Measurements from ENCODE around the gene SKOR1. TPM values are rescaled to one million over a fixed set of nuclear protein-coding genes. Genes with fewer than 3 reads are reported as not detected.

Gene SKOR1
- total and polyA plus RNA-seq, 2 of the 13 experiments (the other 11 are each of a cell fraction or from before 2014, with no cell fraction given): 0.09 to 0.11 TPM

DNA sequence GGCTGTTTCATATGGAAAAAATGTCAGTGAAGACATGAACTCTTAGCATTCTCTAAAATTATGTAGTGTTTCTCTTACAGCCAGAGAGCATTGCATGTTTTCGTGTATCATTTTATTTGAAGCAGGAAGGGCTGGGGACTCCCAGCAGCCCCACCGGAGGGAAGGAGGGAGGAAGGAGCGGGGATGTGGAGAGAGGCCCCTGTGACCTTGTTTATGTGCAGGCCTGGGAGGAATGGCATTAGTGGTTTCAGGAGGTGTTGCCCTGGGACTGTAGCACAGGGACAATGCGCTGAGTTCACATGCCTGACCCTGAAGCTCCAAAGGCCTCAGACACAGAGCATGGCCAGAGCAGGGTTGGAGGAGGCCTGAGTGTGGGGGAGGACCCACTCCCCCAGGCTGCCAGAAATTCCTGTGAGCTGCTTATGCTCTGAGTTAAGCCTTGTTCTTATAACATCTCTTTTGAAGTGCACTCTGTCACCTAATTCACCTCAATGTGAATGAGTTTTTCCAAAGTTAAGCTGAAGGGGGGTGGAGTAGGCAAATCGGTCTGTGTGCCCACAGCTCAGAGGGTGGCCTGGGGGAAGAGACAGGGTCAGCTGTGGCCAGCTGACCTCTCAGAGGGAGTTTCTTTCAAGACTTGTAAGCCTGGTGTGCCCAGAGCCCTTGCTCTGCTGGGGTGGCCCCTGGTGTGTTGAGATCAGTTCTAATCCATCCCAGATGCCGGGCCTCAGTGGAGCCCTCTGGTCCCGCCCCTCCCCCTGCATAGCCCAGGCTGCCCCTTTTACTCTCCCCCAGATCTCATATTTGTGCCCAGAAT, 18.5 kb downstream of the SKOR1 start (continued):
- TF ChIP-seq ZGPAT (CRISPR knock-in tag; IDR thresholded peaks at IDR 0.05) (no peak), PATZ1 (CRISPR knock-in tag; IDR thresholded peaks at IDR 0.05) (peak; percentile 94), ZNF678 (CRISPR knock-in tag; IDR thresholded peaks at IDR 0.05) (no peak), CENPX (CRISPR knock-in tag; IDR thresholded peaks at IDR 0.05) (no peak), ZNF615 (CRISPR knock-in tag; IDR thresholded peaks at IDR 0.05; ENCODE audit: borderline replicate concordance) (no peak), ZSCAN31 (CRISPR knock-in tag; IDR thresholded peaks at IDR 0.05; ENCODE audit: low read depth) (peak; percentile 54; the same call in 1 of the 2 replicates), GTF3A (CRISPR knock-in tag; conservative IDR thresholded peaks at IDR 0.05) (no peak), FOXJ3 (CRISPR knock-in tag; IDR thresholded peaks at IDR 0.05; ENCODE audit: borderline replicate concordance) (peak; percentile 39; the same call in 1 of the 2 replicates), ZBTB43 (CRISPR knock-in tag; conservative IDR thresholded peaks at IDR 0.05) (no peak), HNF4A (CRISPR knock-in tag; IDR thresholded peaks at IDR 0.05) (peak; percentile 88), ZNF253 (CRISPR knock-in tag; IDR thresholded peaks at IDR 0.05; ENCODE audit: borderline replicate concordance) (no peak), SP1 (IDR thresholded peaks at IDR 0.05) (no peak), SP1 (CRISPR knock-in tag; IDR thresholded peaks at IDR 0.05) (peak; percentile 35; the same call in 1 of the 2 replicates), ERF (CRISPR knock-in tag; IDR thresholded peaks at IDR 0.05) (peak; percentile 69; the same call in 1 of the 2 replicates), TOE1 (CRISPR knock-in tag; IDR thresholded peaks at IDR 0.05) (no peak), EP300 (IDR thresholded peaks at IDR 0.05; ENCODE audit: low read depth in 2 of 2, low read length in 2 of 2) (peak in 1 of 2 experiments; percentile 60; a peak in 2 of 4 replicates), EP300 (CRISPR knock-in tag; IDR thresholded peaks at IDR 0.05; ENCODE audit: borderline replicate concordance) (peak; percentile 47; the same call in 1 of the 2 replicates)
- TF ChIP-seq, protein P1, sequence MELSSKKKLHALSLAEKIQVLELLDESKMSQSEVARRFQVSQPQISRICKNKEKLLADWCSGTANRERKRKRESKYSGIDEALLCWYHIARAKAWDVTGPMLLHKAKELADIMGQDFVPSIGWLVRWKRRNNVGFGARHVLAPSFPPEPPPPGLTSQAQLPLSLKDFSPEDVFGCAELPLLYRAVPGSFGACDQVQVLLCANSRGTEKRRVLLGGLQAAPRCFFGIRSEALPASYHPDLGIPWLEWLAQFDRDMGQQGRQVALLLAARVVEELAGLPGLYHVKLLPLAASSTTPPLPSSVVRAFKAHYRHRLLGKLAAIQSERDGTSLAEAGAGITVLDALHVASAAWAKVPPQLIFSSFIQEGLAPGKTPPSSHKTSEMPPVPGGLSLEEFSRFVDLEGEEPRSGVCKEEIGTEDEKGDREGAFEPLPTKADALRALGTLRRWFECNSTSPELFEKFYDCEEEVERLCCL (CRISPR knock-in tag; IDR thresholded peaks at IDR 0.05; ENCODE audit: borderline replicate concordance): no peak

Measured in HepG2 (cell line).